Neural progenitor cell (in vitro differentiated cells): ENCODE data around the gene PPM1H. TPM values are rescaled to one million over a fixed set of nuclear protein-coding genes. Genes with fewer than 3 reads are reported as not detected.

ENCODE experiments used
- DNase-seq: peaks from one replicate; pipeline ENCODE4 v3.0.0-alpha.2; 2016; ENCODE audit warnings: low spot score
- H2AFZ ChIP-seq: fragments of 200-600 bp; sonication (generic); replicated peaks from 2 replicates; pipeline ENCODE4 v1.6.1; 2016; ENCODE audit warnings: antibody characterized with exemption
- H3F3A ChIP-seq: fragments of 200-600 bp; sonication (generic); 2 replicates; pipeline ENCODE4 v1.6.1; 2016; ENCODE audit warnings: antibody characterized with exemption, low read depth
- H3K27ac ChIP-seq: fragments of 200-600 bp; sonication (generic); 2 replicates; pipeline ENCODE4 v1.5.1; 2016; ENCODE audit warnings: mild to moderate bottlenecking
- H3K27me3 ChIP-seq: fragments of 200-600 bp; sonication (generic); 2 replicates; pipeline ENCODE4 v1.6.1; 2016; ENCODE audit warnings: mild to moderate bottlenecking, moderate library complexity
- H3K36me3 ChIP-seq: fragments of 200-600 bp; sonication (generic); 2 replicates; pipeline ENCODE4 v1.5.1; 2016
- H3K4me1 ChIP-seq: fragments of 200-600 bp; sonication (generic); 2 replicates; pipeline ENCODE4 v1.6.1; 2016; ENCODE audit warnings: mixed run types
- H3K4me2 ChIP-seq: fragments of 200-600 bp; sonication (generic); 2 replicates; pipeline ENCODE4 v1.6.1; 2016
- H3K4me3 ChIP-seq: fragments of 200-600 bp; sonication (generic); 2 replicates; pipeline ENCODE4 v1.5.1; 2016
- H3K79me2 ChIP-seq: fragments of 200-600 bp; sonication (generic); 2 replicates; pipeline ENCODE4 v1.6.1; 2016; ENCODE audit warnings: low read depth
- H3K9ac ChIP-seq: fragments of 200-600 bp; sonication (generic); 2 replicates; pipeline ENCODE4 v1.6.1; 2016
- H3K9me3 ChIP-seq: fragments of 200-600 bp; sonication (generic); 2 replicates; pipeline ENCODE4 v1.5.1; 2016; ENCODE audit warnings: low read depth
- H4K20me1 ChIP-seq: fragments of 200-600 bp; sonication (generic); 2 replicates; pipeline ENCODE4 v1.6.1; 2016; ENCODE audit warnings: low read depth
- H3K27ac Mint-ChIP-seq: 3 replicates; pipeline ENCODE4 v1.8.0; 2021; ENCODE audit warnings: mixed read lengths
- H3K27me3 Mint-ChIP-seq: 2 replicates; pipeline ENCODE4 v1.8.0; 2022; ENCODE audit warnings: low read depth, mild to moderate bottlenecking, inconsistent platforms, moderate library complexity, mixed read lengths; ENCODE audit not compliant: insufficient read depth
- H3K36me3 Mint-ChIP-seq: 3 replicates; pipeline ENCODE4 v1.8.0; 2021; ENCODE audit warnings: mixed read lengths
- H3K4me1 Mint-ChIP-seq: 3 replicates; pipeline ENCODE4 v1.8.0; 2021; ENCODE audit warnings: mixed read lengths
- H3K4me3 Mint-ChIP-seq: 3 replicates; pipeline ENCODE4 v1.8.0; 2021; ENCODE audit warnings: mild to moderate bottlenecking, moderate library complexity, mixed read lengths
- H3K9me3 Mint-ChIP-seq: 3 replicates; pipeline ENCODE4 v1.8.0; 2020; ENCODE audit warnings: mixed read lengths
- EZH2 ChIP-seq: fragments of 200-600 bp; sonication (generic); IDR thresholded peaks from 2 replicates; pipeline ENCODE4 v1.6.1; 2017; ENCODE audit warnings: antibody characterized with exemption, mild to moderate bottlenecking, moderate library complexity
- EZH2phosphoT487 ChIP-seq: fragments of 200-600 bp; sonication (generic); IDR thresholded peaks from 2 replicates; pipeline ENCODE4 v1.6.1; 2017; ENCODE audit warnings: antibody characterized with exemption
- total RNA-seq: library from RNA; depleted of rRNA; stranded (reverse); fragments of >200 nt; gene quantifications from 2 replicates; pipeline ENCODE4 v1.2.3, GENCODE V29; 2015; ENCODE audit warnings: low replicate concordance
- TF ChIP-seq, protein P1 (sequence below): fragments of 200-600 bp; sonication (generic); IDR thresholded peaks from 2 replicates; pipeline ENCODE4 v1.5.1; 2017; ENCODE audit warnings: antibody characterized with exemption, mild to moderate bottlenecking

Gene PPM1H
- total RNA-seq, 1 donor from 2014 or later = 4.6 TPM

DNA sequence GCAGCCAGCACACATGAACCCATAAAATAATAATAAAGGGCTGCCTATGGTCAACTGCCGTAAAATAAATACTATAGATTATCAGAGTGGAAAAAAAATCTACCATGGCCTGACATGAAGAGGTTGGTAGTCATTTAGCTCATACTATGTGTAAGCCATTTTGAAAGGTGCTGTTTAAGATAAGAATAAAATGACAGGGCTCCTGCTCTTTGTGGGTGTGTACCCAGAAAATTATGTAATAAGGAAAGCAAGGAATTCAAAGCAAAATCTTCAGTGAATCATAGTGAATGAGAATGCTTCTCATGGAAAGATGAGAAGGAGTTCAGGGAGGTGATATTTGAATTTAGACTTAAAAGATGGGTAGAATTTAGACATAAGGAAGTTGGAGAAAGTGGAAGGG lies 42.9 kb upstream of the PPM1H start:
- Histone ChIP-seq H2AFZ (no peak overlapping the region), H3F3A (no peaks in the 10 kb centered on the region), H3K9ac (no peak overlapping the region), H3K4me2 (no peak overlapping the region), H3K27ac (no peak overlapping the region), H4K20me1 (no peaks in the 10 kb centered on the region), H3K4me1 (no peaks in the 10 kb centered on the region), H3K79me2 (no peaks in the 10 kb centered on the region), H3K36me3 (no peaks in the 10 kb centered on the region), H3K27me3 (no peaks in the 10 kb centered on the region), H3K4me3 (no peak overlapping the region), H3K9me3 (no peaks in the 10 kb centered on the region)
- Mint-ChIP-seq H3K4me1 (no peaks in the 10 kb centered on the region), H3K27ac (no peak overlapping the region), H3K36me3 (no peaks in the 10 kb centered on the region), H3K9me3 (peaks cover 3% of the 10 kb centered on the region), H3K4me3 (no peak overlapping the region), H3K27me3 (peaks cover 2% of the 10 kb centered on the region)
- no peak for TF ChIP-seq EZH2phosphoT487
- TF ChIP-seq EZH2 = no peak
- TF ChIP-seq, protein P1, sequence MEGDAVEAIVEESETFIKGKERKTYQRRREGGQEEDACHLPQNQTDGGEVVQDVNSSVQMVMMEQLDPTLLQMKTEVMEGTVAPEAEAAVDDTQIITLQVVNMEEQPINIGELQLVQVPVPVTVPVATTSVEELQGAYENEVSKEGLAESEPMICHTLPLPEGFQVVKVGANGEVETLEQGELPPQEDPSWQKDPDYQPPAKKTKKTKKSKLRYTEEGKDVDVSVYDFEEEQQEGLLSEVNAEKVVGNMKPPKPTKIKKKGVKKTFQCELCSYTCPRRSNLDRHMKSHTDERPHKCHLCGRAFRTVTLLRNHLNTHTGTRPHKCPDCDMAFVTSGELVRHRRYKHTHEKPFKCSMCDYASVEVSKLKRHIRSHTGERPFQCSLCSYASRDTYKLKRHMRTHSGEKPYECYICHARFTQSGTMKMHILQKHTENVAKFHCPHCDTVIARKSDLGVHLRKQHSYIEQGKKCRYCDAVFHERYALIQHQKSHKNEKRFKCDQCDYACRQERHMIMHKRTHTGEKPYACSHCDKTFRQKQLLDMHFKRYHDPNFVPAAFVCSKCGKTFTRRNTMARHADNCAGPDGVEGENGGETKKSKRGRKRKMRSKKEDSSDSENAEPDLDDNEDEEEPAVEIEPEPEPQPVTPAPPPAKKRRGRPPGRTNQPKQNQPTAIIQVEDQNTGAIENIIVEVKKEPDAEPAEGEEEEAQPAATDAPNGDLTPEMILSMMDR = no peak
- no peak for DNase-seq

DNA sequence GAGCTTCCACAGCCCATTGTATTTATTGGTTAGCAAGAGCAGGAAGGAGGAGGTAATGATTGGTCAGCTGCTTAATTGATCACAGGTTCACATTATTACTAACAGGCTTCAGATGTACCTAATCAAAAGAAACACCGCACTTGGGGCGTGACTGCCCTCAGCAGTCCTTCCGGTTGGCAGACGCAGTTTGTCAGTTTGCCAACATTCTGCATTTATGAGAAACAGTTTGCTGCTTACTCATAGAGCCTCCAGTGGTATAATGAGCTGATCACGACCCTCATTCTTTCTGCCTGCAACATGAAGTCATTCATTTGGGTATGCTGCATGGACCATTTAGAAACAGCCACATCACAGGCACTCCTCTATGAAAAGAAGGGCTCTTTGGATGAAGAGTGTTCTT lies 42.5 kb upstream of the PPM1H start:
- Mint-ChIP-seq H3K36me3 (no peaks in the 10 kb centered on the region), H3K27me3 (peaks cover 2% of the 10 kb centered on the region), H3K27ac (no peak overlapping the region), H3K4me3 (no peak overlapping the region), H3K9me3 (peaks cover 3% of the 10 kb centered on the region), H3K4me1 (no peaks in the 10 kb centered on the region)
- no peaks in the 10 kb centered on the region for H3F3A ChIP-seq
- no peak overlapping the region for H3K4me2 ChIP-seq
- no peaks in the 10 kb centered on the region for H4K20me1 ChIP-seq
- H3K36me3 ChIP-seq = no peaks in the 10 kb centered on the region
- no peak overlapping the region for H3K27ac ChIP-seq
- H2AFZ ChIP-seq = no peak overlapping the region
- no peak for DNase-seq
- no peaks in the 10 kb centered on the region for H3K79me2 ChIP-seq
- TF ChIP-seq EZH2phosphoT487 = no peak
- TF ChIP-seq EZH2 = no peak
- TF ChIP-seq, protein P1 = no peak
- H3K4me3 ChIP-seq = no peak overlapping the region
- H3K27me3 ChIP-seq = no peaks in the 10 kb centered on the region
- H3K4me1 ChIP-seq = no peaks in the 10 kb centered on the region
- H3K9me3 ChIP-seq = no peaks in the 10 kb centered on the region
- no peak overlapping the region for H3K9ac ChIP-seq

DNA sequence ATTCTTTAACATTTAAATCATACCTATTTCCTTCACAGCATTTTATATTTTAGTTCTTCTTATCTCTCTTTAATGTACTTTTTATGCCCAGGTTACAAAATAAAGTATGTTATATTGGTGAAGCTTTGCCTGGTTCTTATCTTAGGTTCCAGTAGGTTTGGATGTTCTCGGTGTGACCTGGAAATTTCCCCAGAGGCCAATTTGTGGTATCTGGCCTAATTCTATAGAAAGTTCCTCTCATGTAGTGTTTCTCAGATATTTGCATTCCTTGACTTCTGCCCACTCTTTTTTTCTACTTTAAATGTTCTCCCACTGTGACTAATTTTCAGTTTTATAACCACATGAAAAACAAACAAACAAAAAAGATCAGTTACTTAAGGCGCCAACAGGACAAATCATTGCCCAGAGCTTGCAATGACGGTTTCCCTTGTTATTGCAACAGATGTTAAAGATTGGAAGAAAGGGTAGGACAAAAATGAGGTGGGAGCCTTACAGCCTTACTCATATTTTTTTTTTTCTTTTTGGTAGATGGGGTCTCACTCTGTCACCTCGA lies 41.2 kb upstream of the PPM1H start:
- Histone ChIP-seq H3F3A (no peaks in the 10 kb centered on the region), H2AFZ (no peak overlapping the region), H3K4me1 (no peaks in the 10 kb centered on the region), H4K20me1 (no peaks in the 10 kb centered on the region), H3K27ac (no peak overlapping the region), H3K4me3 (no peak overlapping the region), H3K9me3 (no peaks in the 10 kb centered on the region), H3K27me3 (no peaks in the 10 kb centered on the region), H3K9ac (no peak overlapping the region), H3K79me2 (no peaks in the 10 kb centered on the region), H3K36me3 (no peaks in the 10 kb centered on the region), H3K4me2 (no peak overlapping the region)
- no peak for DNase-seq
- peaks cover 2% of the 10 kb centered on the region for H3K27me3 Mint-ChIP-seq
- H3K9me3 Mint-ChIP-seq = peaks cover 3% of the 10 kb centered on the region
- H3K27ac Mint-ChIP-seq = no peak overlapping the region
- H3K4me1 Mint-ChIP-seq = no peaks in the 10 kb centered on the region
- H3K4me3 Mint-ChIP-seq = no peak overlapping the region
- H3K36me3 Mint-ChIP-seq = no peaks in the 10 kb centered on the region
- TF ChIP-seq EZH2phosphoT487 (no peak), EZH2 (no peak)
- TF ChIP-seq, protein P1 = no peak
